Activated CD8-positive, alpha-beta memory T cell treated with anti-CD3 and anti-CD28 coated beads, Interleukin-2, amount 50 U/mL, for 4 hours (primary cell): ENCODE results near the gene CDC42EP5.
"Not testable (repeated sequence)": the region's sequence is repeated elsewhere in the genome, so short reads cannot be mapped to it uniquely, and the experiment has no call there.

Experiments
- DNase-seq: peaks from one replicate; pipeline ENCODE4 v3.0.0-alpha.2; 2020

The CDC42EP5 gene

DNA sequence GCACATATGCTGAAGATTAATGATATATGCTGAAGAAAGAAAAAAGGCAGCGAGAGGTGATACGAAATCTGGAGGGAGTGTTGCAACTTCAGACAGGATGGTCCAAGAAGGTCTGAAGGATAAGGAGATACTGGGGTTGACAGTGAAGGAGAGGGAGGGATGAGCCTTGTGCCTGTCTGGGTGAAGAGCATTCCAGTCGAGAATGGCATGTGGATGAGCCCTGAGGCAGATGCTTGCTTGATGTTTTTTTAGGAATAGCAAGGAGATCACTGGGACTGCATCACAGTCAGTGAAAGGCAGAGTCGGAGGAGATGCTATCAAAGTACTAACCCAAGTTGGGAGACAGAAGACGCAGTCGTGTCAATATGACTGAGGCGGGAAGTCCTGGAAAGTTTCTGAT is 16.2 kb upstream of the CDC42EP5 start:
- DNase-seq = no peak

GRCh38 chr19:54485851-54486250 is 12.8 kb upstream of the CDC42EP5 start:
- no peak for DNase-seq

GRCh38 chr19:54484451-54484850 is 11.4 kb upstream of the CDC42EP5 start:
- no peak for DNase-seq

- no peak for DNase-seq
Measured at GRCh38 chr19:54482889-54483288, 9.8 kb upstream of the CDC42EP5 start.

GRCh38 chr19:54481326-54481930 is 8.3 kb upstream of the CDC42EP5 start:
- peak; percentile 34 for DNase-seq

DNA sequence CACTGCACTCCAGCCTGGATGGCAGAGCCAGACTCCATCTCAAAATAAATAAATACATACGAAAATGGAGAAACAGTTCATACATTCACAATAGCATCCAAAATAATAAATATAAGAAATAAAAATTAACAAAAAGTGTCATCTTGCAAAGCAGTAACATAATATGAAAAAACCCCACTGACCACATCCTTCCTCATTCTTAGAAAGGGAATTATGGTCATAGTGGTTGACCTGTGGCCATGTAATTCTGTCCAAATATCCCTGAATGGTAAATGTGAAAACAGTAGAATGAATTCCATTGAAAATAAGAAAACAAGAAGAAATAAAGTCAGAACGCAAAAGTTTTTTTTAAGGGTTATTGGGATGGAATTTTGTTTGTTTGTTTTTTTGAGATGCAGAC is 7.0 kb upstream of the CDC42EP5 start:
- DNase-seq = no peak

- no peak for DNase-seq
Measured at GRCh38 chr19:54478677-54479266, 5.7 kb upstream of the CDC42EP5 start.

DNA sequence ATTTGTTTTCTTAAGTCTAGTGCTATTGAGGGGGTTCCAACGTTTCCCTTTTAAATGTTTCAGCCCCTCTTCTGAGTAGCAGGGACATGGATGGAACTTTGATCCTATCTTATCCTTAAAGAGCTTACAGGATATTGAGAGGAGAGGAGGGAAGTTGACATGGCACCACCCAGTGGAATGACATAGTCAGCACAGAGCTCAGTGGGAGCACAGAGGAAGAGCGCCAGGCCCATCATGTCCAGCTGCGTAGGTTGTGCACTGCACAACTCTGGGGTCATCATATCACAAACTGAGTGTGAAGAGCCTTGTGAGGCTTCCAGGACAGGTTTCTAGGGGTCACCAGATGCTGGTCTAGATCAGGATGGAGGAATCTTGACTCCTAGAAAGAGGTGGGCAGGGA is 4.6 kb upstream of the CDC42EP5 start:
- DNase-seq = no peak

DNA sequence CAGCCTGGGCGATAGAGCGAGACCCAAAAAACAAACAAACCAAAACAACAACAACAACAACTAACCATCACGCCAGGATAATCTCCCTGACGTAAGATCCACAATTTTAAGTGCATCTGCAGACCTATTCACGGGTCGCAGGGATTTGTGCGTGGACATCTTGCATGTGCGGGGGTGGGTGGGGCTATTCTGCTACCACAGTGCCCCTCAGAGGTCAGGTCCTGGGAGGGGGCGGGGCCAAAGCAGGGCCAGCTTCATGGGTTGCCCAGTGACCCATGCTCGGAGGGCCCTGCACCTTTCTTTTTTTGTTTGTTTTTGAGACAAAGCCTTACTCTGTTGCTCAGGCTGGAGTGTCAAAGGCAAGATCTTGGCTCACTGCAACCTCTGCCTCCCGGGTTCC is 2.6 kb upstream of the CDC42EP5 start:
- no peak for DNase-seq

- DNase-seq = no peak
Measured at GRCh38 chr19:54473892-54474372, 836 bp upstream of the CDC42EP5 start.

- DNase-seq = no peak
Measured at GRCh38 chr19:54470991-54471782, 1.9 kb downstream of the CDC42EP5 start.

- DNase-seq = no peak
Measured at GRCh38 chr19:54470276-54470887, 2.7 kb downstream of the CDC42EP5 start.

DNA sequence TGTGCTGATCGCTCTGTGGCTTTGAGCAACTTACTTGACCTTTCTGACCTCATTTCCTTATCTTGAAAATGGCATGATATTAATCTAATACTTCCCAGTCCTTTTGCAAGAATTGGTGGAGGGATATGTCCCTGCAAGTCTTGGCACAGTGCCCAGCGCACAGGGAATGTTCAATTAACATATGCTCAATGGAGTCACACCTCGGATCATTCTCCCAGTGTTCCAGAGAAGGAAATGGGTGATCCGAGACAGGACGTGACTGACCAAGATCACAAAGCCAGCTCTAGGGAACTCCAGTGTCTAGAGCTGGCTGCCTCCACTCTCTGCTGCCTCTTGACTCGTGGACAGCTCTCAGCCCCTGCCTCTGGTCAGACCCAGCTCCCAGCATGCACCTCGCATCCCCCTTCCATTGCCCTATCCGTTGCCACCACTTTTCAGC is 3.6 kb downstream of the CDC42EP5 start:
- no peak for DNase-seq

DNA sequence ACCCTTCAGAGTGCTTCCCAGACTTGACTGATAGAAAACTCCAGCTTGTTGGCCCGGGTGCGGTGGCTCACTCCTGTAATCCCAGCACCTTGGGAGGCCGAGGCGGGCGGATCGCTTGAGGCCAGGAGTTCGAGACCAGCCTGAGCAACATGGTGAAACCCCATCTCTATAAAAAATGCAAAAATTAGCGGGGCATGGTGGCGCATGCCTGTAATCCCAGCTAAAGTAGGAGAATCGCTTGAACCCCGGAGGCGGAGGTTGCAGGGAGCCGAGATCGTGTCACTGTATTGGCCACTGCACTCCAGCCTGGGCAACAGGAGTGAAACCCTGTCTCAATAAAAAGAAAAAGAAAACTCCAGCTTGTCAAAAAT is 7.0 kb downstream of the CDC42EP5 start:
- not testable (repeated sequence) for DNase-seq

- no peak for DNase-seq
Measured at GRCh38 chr19:54465426-54466109, 7.5 kb downstream of the CDC42EP5 start.

GRCh38 chr19:54464630-54465425 is 8.3 kb downstream of the CDC42EP5 start:
- peak; percentile 67 for DNase-seq

DNA sequence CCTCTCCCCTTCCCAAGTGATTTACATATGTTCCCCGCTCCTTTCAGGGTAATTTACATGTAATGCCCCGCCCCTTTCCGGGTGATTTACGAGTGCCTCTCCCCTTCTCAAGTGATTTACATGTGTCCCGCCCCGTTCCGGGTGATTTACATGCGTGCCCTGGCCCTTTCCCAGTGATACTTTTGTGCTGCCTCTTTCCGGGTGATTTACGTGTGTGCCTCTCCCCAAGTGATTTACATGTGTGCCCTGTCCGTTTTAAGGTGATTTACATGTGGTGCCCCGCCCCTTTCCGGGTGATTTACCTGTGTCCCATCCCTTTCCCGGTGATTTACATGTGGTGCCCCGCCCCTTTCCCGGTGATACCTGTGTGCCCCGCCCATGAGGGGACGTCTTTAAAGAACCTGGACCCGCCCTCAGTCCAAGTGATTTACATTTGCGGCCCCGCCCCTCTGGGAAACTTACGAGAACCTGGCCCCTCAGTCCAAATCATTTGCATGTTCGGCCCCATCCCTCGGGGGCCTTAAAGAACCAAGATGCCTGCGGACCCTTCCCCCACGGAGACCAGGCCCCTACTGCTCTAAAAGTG is 9.0 kb downstream of the CDC42EP5 start:
- DNase-seq = peak; percentile 68

DNA sequence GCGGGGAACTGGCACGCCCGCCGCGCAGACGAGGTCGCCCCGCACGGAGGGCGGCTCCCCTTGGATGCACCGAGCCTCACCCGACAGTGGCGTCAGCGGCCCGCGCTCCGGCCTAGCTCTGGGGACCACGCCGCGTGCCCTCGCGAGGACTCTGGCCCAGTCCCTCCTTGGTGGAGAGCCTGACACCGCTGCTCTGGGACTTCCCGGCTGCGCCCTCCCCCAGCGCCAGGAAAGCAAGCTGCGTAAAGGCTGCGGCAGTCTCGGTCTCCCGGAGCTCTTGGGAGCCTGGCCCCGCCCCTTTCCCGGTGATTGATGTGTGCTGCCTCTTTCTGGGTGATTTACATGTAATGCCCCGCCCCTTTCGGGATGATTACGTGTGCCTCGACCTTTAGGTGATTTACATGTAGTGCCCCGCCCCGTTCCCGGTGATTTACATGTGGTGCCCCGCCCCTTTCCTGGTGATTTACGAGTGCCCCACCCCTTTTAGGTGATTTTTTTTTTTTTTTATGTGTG is 9.5 kb downstream of the CDC42EP5 start, which contains the start of gene LENG9:
TSS of gene LENG9 (minus strand) at position 248 of the 513 bp plus-strand sequence. CDS start 252 bp downstream, outside the sequence.
- DNase-seq = peak; percentile 89

DNA sequence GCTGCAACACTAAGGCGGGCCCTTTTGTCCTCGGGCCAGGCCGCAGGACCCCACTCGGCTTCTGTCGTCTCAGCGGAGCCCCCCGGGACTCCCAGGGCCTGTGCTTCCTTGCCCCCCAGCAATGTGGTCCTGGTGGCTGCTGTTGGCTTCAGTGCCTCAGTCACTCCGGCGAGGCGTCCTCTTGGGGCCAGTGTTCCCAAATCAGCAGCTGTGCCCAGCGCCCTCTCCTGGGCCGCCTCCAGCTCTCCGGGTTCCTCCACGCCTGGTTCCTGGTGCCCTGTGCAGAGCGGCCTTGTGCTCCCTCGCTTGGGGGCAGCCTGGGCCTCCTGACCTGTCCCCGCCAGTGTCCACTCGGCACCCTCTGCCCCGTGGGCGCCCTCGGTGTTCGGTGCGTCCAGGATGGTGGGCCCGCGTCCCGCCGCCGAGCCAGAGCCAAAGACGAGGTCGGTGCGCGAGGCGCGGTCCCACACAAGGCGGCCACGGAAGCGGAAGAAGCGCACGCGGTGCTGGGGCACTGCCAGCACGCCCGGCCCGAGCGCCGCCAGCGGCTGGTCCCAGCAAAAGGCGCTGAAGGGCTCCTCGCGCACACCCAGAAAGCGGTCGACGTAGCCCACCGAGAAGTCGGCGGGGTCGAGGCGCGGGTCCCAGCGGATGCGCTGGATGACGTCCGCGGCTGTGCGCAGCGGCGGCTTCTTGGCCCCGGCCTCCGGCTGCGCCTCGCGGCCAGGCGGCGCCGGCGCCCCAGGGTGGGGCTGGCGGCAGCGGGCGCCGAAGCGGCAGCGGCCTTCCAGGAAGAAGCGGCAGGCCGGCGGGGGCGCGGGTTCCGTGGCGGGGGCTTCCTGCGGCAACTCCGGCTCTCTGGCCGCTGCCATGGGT is 10.2 kb downstream of the CDC42EP5 start:
- DNase-seq = peak; percentile 66

DNA sequence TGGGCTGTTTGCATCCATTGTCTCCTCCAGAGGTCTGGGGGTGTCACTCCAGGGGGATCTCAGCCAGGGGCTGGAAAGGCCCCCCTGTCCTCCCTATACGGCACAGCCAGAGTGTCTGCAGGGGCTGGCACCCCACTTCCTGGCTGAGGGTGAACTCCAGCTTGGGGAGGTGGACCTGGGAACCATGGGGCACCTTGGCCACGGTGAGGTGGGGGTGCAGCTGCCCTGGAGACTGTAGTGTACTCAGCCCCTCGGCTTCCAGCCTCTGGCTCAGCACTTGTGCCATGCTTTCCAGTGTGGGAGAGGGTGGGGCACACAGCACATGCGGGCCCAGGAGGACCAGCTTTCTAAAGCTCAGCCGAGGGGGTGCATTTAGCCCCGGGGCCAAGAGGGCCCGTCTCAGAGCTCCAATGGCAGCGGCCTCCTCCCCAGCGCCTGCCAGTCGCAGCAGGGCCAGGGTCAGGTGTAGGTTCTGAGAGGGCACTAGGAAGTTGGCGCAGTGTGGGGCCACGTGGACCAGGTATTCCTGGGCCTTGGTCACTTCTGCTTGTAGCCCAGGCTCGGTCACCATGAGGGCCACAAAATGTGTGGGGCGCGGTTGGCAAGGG is 10.9 kb downstream of the CDC42EP5 start:
- DNase-seq = no peak
